ENCODE results near the gene LHFPL3.

GRCh38 chr7:104826135-104826534 is 497.7 kb downstream of the LHFPL3 start:
- TF ChIP-seq CTCF (IDR thresholded peaks at IDR 0.05) (no peak), POLR2A (IDR thresholded peaks at IDR 0.05) (no peak)

All from thyroid gland (tissue), 4 donors.